MM.1S (cell line): Measurements from ENCODE around the gene GSTM2.

Experiments
- DNase-seq: peaks from one replicate; pipeline ENCODE4 v3.0.0-alpha.2; 2015
- H2AFZ ChIP-seq: fragments of 300-600 bp; sonication (generic); 2 replicates; pipeline ENCODE4 v1.6.0; 2016; ENCODE audit warnings: antibody characterized with exemption, low read length
- H3F3A ChIP-seq: fragments of 300-600 bp; sonication (generic); 2 replicates; pipeline ENCODE4 v1.6.1; 2016; ENCODE audit warnings: mild to moderate bottlenecking, antibody characterized with exemption, low read length, moderate library complexity, mixed read lengths; ENCODE audit not compliant: insufficient read depth
- H3K27ac ChIP-seq: fragments of 300-600 bp; sonication (generic); 2 replicates; pipeline ENCODE4 v1.5.1; 2016; ENCODE audit warnings: mild to moderate bottlenecking, low read length
- H3K27me3 ChIP-seq: fragments of 300-600 bp; sonication (generic); replicated peaks from 2 replicates; pipeline ENCODE4 v1.6.0; 2016; ENCODE audit warnings: low read length; ENCODE audit not compliant: insufficient read depth
- H3K36me3 ChIP-seq: fragments of 300-600 bp; sonication (generic); replicated peaks from 2 replicates; pipeline ENCODE4 v1.6.1; 2016; ENCODE audit warnings: mild to moderate bottlenecking, low read length, mixed read lengths; ENCODE audit not compliant: insufficient read depth
- H3K4me1 ChIP-seq: fragments of 300-600 bp; sonication (generic); 2 replicates; pipeline ENCODE4 v1.6.1; 2016; ENCODE audit warnings: low read length, mixed read lengths
- H3K4me2 ChIP-seq: fragments of 300-600 bp; sonication (generic); 2 replicates; pipeline ENCODE4 v1.6.0; 2016; ENCODE audit warnings: low read depth, low read length
- H3K4me3 ChIP-seq: fragments of 300-600 bp; sonication (generic); 2 replicates; pipeline ENCODE4 v1.5.1; 2016; ENCODE audit warnings: low read length, mixed read lengths
- H3K79me2 ChIP-seq: fragments of 300-600 bp; sonication (generic); 2 replicates; pipeline ENCODE4 v1.6.1; 2016; ENCODE audit warnings: mixed run types, low read length, mixed read lengths
- H3K9ac ChIP-seq: fragments of 300-600 bp; sonication (generic); 2 replicates; pipeline ENCODE4 v1.6.1; 2016; ENCODE audit warnings: low read length, mixed read lengths
- H3K9me2 ChIP-seq: fragments of 300-600 bp; sonication (generic); replicated peaks from 2 replicates; pipeline ENCODE4 v1.6.1; 2016; ENCODE audit warnings: mild to moderate bottlenecking, low read length, mixed read lengths; ENCODE audit not compliant: insufficient read depth
- H3K9me3 ChIP-seq: fragments of 300-600 bp; sonication (generic); replicated peaks from 2 replicates; pipeline ENCODE4 v1.6.1; 2016; ENCODE audit warnings: mild to moderate bottlenecking, low read length, mixed read lengths; ENCODE audit not compliant: insufficient read depth
- H4K20me1 ChIP-seq: fragments of 300-600 bp; sonication (generic); 2 replicates; pipeline ENCODE4 v1.6.1; 2016; ENCODE audit warnings: mild to moderate bottlenecking, low read length, moderate library complexity, mixed read lengths; ENCODE audit not compliant: insufficient read depth
- EZH2 ChIP-seq: fragments of 300-600 bp; sonication (generic); optimal IDR thresholded peaks from 2 replicates; pipeline ENCODE3; 2017; ENCODE audit warnings: low read depth, mild to moderate bottlenecking, antibody characterized with exemption, low read length, mixed read lengths
- EZH2phosphoT487 ChIP-seq: fragments of 300-600 bp; sonication (generic); IDR thresholded peaks from 2 replicates; pipeline ENCODE4 v1.6.1; 2018; ENCODE audit warnings: antibody characterized with exemption, low read length
- TF ChIP-seq, protein P1 (sequence below): fragments of 300-600 bp; sonication (generic); IDR thresholded peaks from 2 replicates; pipeline ENCODE4 v1.5.1; 2016; ENCODE audit warnings: antibody characterized with exemption, low read length, mixed read lengths

GSTM2 gene

DNA sequence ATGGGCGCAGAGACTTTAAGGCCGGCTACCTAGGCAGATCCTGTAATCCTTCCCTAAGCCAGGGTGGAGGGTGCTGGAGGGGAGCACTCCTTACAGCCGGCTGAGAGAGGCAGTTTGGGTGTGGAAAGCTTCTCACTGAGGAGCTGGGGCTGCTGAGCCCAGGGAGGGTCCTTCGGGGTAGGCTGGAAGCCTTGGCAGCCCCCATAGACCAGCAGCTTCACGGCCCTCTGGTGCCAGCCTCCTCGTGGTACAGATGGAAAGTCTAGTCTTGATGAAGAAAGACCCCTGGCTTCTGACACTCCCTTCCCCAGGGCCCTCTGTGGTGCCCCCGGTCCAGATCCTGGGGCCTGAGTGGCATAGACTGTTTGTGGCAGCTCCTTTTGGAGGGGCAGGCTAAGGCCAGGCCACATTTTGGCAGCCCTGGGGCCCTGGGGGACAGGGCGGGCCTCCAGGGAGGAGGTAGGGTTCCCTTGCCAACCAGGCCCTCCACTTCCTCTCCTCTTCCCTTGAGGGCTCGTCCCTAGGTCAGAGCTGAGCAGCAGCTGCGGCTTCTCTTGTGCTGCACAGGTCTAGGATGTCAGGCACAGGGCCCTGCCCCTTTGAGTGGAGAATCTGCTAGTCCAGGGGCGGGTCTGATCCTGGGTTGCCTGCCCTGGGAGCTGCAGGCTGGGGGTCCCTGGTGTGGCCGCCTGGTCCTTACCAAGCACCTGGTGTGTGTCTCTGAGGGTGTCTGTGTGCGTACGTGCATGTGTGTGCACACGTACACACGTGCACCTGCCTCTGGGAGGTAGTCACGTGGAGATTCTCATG, 43.5 kb upstream of the GSTM2 start:
- Histone ChIP-seq H3K36me3 (no peaks in the 10 kb centered on the region), H3K9me2 (no peaks in the 10 kb centered on the region), H3K9ac (no peak overlapping the region), H3F3A (no peaks in the 10 kb centered on the region), H2AFZ (no peak overlapping the region), H3K4me3 (no peak overlapping the region), H3K27ac (no peak overlapping the region), H3K79me2 (peaks cover 32% of the 10 kb centered on the region), H3K4me2 (no peak overlapping the region), H3K9me3 (no peaks in the 10 kb centered on the region), H3K27me3 (no peaks in the 10 kb centered on the region), H4K20me1 (no peaks in the 10 kb centered on the region), H3K4me1 (peaks cover under 1% of the 10 kb centered on the region; the same call in 1 of the 2 replicates)
- TF ChIP-seq EZH2phosphoT487 (no peak), EZH2 (no peak)
- TF ChIP-seq, protein P1, sequence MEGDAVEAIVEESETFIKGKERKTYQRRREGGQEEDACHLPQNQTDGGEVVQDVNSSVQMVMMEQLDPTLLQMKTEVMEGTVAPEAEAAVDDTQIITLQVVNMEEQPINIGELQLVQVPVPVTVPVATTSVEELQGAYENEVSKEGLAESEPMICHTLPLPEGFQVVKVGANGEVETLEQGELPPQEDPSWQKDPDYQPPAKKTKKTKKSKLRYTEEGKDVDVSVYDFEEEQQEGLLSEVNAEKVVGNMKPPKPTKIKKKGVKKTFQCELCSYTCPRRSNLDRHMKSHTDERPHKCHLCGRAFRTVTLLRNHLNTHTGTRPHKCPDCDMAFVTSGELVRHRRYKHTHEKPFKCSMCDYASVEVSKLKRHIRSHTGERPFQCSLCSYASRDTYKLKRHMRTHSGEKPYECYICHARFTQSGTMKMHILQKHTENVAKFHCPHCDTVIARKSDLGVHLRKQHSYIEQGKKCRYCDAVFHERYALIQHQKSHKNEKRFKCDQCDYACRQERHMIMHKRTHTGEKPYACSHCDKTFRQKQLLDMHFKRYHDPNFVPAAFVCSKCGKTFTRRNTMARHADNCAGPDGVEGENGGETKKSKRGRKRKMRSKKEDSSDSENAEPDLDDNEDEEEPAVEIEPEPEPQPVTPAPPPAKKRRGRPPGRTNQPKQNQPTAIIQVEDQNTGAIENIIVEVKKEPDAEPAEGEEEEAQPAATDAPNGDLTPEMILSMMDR, result no peak
- no peak for DNase-seq

DNA sequence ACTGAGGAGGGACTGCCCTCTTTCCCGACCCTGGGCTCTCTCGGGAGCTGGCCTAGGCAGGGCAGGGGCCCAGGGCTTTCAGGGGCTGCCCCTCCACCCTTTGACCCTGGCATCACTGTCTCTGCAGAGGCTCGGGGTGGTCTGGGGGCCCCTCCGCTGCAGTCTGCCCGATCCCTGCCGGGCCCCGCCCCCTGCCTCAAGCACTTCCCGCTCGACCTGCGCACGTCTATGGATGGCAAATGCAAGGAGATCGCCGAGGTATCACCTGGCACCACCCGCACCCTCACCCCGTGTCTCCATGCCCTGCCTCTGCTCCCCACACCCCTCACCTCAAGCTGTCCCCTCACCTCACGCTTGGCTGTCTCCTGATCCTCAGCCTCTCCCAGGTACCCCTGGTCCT, 42.7 kb upstream of the GSTM2 start:
- no peak overlapping the region for H2AFZ ChIP-seq
- no peaks in the 10 kb centered on the region for H3F3A ChIP-seq
- peaks cover 27% of the 10 kb centered on the region for H3K79me2 ChIP-seq
- no peak overlapping the region for H3K4me3 ChIP-seq
- no peaks in the 10 kb centered on the region for H3K27me3 ChIP-seq
- no peak overlapping the region for H3K9ac ChIP-seq
- H3K27ac ChIP-seq, result no peak overlapping the region
- H3K4me1 ChIP-seq, result no peaks in the 10 kb centered on the region
- H3K9me2 ChIP-seq, result no peaks in the 10 kb centered on the region
- no peaks in the 10 kb centered on the region for H3K36me3 ChIP-seq
- no peaks in the 10 kb centered on the region for H4K20me1 ChIP-seq
- TF ChIP-seq, protein P1, result no peak
- TF ChIP-seq EZH2phosphoT487 (no peak), EZH2 (no peak)
- no peak overlapping the region for H3K4me2 ChIP-seq
- no peaks in the 10 kb centered on the region for H3K9me3 ChIP-seq
- no peak for DNase-seq

DNA sequence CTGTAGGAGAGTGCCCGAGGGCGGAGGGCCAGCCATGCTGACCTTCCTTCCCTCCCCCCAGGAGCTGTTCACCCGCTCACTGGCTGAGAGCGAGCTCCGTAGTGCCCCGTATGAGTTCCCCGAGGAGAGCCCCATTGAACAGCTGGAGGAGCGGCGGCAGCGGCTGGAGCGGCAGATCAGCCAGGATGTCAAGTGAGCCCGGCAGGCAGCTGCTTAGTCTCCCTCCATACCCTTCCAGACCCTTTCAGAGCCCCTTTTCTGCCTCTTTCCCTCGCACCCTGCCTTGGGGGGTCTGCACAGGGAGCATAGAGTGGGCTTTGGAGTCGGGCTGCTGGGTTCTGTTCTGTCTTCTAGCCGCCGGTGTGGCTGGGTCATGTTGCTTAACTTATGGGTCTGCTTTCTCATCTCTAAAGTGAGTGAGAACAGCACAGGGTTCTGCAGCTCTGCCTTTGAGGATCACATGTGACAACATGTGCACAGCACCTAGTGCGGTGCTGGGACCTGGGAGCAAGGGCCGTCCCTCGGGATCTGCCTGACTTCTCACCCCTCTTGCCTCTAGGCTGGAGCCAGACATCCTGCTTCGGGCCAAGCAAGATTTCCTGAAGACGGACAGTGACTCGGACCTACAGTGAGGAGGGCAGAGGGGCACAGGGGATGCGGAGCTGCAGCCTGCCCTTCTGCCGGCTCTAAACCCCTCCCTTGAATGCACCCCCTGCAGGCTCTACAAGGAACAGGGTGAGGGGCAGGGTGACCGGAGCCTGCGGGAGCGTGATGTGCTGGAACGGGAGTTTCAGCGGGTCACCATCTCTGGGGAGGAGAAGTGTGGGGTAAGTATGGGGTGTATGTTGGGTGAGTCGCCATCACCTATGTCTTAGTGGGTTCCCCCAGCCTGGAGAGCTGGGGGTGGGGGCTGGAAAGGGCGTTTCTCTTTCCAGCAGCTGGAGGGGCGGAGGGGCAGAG, 42.0 kb upstream of the GSTM2 start:
- no peaks in the 10 kb centered on the region for H3K36me3 ChIP-seq

More for the DNA sequence above, 42.0 kb upstream of the GSTM2 start:
- H3K9ac ChIP-seq, result no peak overlapping the region
- H3K4me2 ChIP-seq, result no peak overlapping the region
- peaks cover 23% of the 10 kb centered on the region for H3K79me2 ChIP-seq
- H3K9me2 ChIP-seq, result no peaks in the 10 kb centered on the region
- H3K27me3 ChIP-seq, result no peaks in the 10 kb centered on the region
- H3K9me3 ChIP-seq, result no peaks in the 10 kb centered on the region
- H3K27ac ChIP-seq, result no peak overlapping the region
- no peaks in the 10 kb centered on the region for H3K4me1 ChIP-seq
- no peak overlapping the region for H3K4me3 ChIP-seq
- no peak overlapping the region for H2AFZ ChIP-seq
- no peaks in the 10 kb centered on the region for H3F3A ChIP-seq
- no peak for TF ChIP-seq EZH2phosphoT487
- TF ChIP-seq EZH2, result no peak
- TF ChIP-seq, protein P1, result no peak
- no peaks in the 10 kb centered on the region for H4K20me1 ChIP-seq
- no peak for DNase-seq
